ENCODE results near the gene SCYGR4.

SCYGR4 gene

DNA sequence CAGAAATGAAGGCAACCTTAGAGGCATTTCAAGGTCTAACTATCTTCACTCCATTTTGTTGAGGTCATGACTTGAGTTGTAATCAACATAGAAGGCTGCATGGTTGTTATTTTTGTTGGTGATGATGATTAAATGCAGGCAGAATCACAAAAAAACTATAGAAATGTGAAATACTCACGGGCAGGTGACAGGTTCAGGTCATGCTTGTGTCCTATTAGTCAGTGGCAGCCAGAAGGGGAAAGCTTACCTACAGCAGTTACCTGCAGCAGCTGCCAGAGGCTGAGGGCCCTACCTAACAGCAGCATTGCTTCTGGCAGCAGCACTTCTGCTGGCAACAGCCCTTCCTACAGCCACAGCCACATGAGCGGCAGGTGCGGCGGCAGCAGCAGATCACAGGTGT, 3.1 kb upstream of the SCYGR4 start:
- DNase-seq (ENCODE audit: low read depth, low spot score): no peak

DNA sequence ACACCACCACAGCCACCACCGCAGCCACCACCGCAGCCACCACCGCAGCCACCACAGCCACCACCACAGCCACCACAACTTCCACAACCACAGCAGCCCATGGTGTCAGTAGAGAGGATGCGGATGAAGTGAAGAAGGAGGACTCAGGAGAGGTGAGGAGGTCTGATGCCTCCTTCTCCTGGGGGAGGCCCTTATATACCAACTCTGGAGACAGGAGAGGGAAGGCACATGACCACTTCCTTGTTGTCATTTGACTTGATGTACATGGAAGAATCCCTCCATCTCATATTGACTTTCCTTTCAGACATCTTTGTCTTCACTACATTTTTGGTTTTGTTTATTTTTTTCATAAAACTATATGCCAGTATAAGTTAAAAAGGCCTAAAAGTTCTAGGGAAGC, 2.6 kb upstream of the SCYGR4 start, which contains the start of gene SCYGR3:
Gene SCYGR3, minus strand, starts transcription at position 101 of the 400 bp plus-strand sequence. Its CDS starts 0 bp downstream, at position 101.
- no peak for DNase-seq (ENCODE audit: low read depth, low spot score)

GRCh38 chr2:227615181-227615580, 2.1 kb upstream of the SCYGR4 start:
- DNase-seq (ENCODE audit: low read depth, low spot score): no peak

- DNase-seq (ENCODE audit: low read depth, low spot score): no peak
Observed at GRCh38 chr2:227615906-227616305, 1.4 kb upstream of the SCYGR4 start.

DNA sequence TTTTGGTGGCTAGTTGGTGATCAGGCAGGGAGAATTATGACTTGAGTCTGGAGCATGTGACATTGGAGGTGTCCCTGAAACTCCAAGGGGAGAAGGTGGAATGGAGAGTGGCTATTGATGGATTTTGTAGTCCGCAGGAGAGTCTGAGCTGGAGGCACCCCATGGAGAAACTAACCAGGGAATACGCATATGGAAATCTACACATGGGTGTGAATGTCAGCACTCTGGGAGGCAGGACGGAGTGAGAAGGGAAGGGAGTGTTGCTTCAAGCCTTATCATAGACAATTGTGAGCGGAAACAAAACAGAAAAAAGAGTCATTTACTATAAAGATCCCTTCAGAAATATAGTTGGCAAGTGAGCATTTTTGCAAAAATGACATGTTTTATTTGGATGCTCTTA, 667 bp upstream of the SCYGR4 start:
- no peak for DNase-seq (ENCODE audit: low read depth, low spot score)

DNA sequence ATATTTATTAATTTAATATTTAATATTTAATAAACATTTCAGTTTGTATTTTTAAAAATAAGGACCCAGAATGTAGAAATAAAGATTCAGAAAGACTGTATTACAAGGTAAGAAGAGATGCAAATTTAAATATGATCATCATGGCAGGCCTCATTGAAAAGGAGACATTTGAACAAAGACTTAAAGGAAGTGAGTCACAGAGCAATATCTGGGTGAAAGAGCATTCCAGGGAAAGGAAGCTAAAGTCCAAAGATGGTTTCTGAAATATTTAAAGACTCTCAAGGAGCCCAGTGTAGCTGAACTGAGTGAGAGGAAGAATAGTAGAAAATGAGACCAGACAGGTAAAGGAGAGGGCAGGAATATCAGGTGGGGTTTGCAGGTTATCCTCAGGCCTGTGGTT, 5.9 kb downstream of the SCYGR4 start:
- peak; percentile 46 for DNase-seq (ENCODE audit: low read depth, low spot score)

DNA sequence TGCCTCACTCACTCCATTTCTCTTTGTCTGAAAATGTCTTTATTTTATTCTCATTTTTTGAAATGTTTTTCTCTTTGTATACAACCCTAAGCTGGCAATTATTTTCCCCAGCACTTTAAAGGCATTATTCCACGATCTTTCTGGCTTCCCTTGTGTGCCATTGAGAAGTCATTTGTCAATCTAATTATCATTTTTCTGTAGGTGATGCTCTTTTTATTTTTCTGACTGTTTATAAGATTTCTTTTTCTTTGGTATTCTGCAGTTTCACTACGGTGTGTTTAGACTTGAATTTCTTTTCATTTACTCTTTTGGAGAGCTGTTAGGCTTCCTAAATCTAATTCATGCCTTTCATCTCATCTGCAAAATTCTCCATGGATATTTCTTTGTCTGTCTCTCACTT, 8.1 kb downstream of the SCYGR4 start:
- DNase-seq (ENCODE audit: low read depth, low spot score): no peak

GRCh38 chr2:227626580-227627151, 9.4 kb downstream of the SCYGR4 start:
- no peak for DNase-seq (ENCODE audit: low read depth, low spot score)

- no peak for DNase-seq (ENCODE audit: low read depth, low spot score)
Observed at GRCh38 chr2:227627769-227628168, 10.5 kb downstream of the SCYGR4 start.

- no peak for DNase-seq (ENCODE audit: low read depth, low spot score)
Observed at GRCh38 chr2:227629435-227629834, 12.1 kb downstream of the SCYGR4 start.

- no peak for DNase-seq (ENCODE audit: low read depth, low spot score)
Observed at GRCh38 chr2:227630322-227630721, 13.0 kb downstream of the SCYGR4 start.

DNA sequence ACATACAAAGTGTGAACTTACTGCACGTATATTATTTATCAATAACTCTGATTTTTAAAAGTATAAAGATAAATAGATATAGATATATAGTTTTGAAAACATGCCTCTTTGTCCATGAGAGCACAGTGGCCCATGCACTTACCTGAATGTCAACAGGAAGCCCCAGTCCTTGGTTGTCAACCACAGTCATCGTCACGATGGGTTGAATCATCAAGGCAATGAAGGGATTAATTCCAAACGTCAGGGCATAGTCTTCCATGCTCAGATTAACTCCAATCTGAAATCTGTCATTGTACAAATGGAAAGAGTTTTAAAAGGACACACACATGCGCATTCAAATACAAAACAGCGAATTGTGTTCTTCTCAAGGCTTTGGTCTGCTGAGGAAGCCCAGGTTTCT, 15.5 kb downstream of the SCYGR4 start:
- DNase-seq (ENCODE audit: low read depth, low spot score): no peak

DNA sequence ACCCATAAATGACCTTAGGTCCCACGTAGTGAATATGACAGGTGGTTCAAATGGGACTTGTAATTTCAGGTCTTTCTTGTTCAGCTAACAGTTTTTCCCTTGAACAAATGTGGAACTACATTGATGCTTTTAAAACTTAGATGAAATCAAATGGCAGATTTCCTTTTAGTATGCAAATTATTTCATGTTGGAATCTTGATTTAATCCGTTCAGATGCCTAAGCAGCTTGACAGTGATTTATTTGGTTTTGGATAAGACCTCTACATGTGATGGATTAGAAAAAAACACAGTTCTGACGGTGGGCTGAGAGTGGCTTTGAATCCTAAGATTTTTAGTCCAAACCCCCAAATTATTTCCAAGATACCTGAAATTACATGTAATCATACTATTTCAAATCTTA, 16.9 kb downstream of the SCYGR4 start:
- DNase-seq (ENCODE audit: low read depth, low spot score): no peak

GRCh38 chr2:227642656-227643055, 25.4 kb downstream of the SCYGR4 start:
- peak; percentile 28 for DNase-seq (ENCODE audit: low read depth, low spot score)

- no peak for DNase-seq (ENCODE audit: low read depth, low spot score)
Observed at GRCh38 chr2:227643990-227644551, 26.8 kb downstream of the SCYGR4 start.

DNA sequence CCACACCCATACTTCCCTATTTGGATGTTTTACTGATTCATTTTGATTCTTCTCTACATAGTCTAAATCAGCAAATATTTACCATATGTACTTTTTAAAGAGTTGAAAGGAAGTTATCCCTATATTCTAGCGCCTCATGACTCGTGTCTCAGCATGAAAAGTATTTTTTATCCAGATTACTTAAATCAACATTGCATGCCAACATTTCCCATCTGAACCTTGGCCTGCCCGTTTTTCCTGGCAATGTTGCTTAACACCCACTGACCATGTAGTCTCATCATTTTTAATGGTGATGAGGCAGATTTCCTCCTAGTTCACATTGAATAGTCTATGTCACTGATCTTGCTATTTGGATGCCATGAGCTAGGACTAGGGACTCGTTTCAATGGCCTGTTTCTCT, 36.1 kb downstream of the SCYGR4 start:
- no peak for DNase-seq (ENCODE audit: low read depth, low spot score)

DNA sequence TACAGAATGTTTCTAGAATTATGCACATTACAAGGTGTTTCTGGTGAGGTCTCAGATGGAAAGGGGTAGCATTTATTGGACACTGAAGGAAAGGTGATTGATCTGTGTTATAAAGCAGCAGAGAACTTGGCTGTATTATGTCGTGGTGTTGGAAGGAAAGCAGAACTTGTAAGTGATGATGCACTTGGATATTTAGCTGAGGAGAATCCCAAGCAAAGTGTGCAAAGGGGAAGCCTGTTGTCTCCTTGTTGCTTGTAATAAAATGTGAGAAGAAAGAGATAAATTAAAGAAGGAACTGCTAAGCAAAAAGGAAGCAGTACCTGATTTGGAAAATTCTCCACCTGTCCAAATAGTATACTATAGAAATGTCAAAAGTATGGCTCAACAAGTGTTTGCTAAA, 37.1 kb downstream of the SCYGR4 start:
- DNase-seq (ENCODE audit: low read depth, low spot score): no peak

DNA sequence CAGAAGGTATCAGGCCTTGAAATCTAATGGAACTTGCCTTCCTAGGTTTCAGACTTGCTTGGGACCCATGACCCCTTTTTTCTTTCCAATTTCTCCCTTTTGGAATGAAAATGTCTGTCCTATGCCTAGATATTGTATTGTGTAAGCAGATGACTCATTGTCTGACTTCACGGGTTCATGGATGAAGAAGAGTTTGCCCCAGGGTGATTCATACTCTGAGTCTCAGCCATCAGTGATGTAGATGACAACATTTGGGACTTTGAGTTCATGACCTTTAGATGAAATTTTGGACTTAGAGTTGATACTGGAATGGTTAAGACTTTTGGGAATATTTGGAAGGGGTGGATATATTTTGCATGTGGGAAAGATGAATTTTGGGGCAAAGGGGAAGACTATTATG, 38.2 kb downstream of the SCYGR4 start:
- DNase-seq (ENCODE audit: low read depth, low spot score): peak; percentile 65

DNA sequence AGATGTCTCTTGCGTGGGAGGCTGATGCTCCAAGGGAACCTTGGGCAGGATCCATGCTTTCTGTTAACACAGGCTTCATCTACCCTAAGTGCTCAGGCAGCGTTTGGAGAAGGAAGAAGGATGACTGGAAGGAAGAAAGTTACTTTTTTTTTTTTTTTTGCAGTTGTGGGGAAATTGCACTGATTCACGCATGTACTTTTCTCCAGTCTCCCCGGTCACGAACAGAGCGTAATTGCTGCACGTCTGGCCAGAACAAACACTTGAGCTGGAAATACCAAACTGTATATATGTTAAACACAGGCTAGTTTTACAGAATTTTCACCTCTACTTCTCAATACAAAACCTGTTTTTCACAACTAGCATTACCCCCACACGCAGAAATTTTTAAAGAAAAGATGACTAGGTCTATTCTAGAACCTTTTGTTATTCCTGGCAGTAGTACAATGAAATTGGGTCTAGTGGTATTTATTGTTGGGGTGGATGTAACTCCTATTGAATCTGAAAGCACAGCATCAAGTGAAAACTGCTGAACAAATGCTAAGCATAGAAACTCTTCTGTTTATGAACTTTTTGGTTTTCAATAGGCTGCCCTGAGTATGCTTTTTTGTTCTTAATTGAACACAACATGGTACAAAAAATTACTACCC, 40.0 kb downstream of the SCYGR4 start:
- DNase-seq (ENCODE audit: low read depth, low spot score): peak; percentile 60

- no peak for DNase-seq (ENCODE audit: low read depth, low spot score)
Observed at GRCh38 chr2:227661025-227661649, 43.8 kb downstream of the SCYGR4 start.

DNA sequence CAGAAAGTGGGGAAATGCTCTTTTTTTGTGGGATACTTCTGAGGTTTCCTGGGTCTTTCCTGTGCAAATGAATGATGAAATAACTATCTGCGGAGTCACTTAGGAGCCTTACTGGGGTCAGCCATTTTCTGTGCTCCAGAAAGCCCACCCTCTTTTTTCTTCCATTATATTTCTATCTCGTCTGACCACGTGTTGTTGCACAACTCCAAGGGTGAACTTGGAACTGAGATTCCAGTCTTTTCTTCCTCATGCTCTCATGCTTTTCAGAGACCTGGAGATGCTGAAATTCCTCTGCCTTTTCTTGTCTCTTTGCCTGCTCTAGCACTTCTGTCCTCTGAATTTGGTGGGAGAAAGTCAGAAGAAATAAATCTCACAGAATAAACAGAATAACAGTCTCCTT, 44.5 kb downstream of the SCYGR4 start:
- no peak for DNase-seq (ENCODE audit: low read depth, low spot score)

GRCh38 chr2:227665189-227665940, 48.1 kb downstream of the SCYGR4 start:
- no peak for DNase-seq (ENCODE audit: low read depth, low spot score)

Measured in astrocyte of the hippocampus (primary cell).